Measurements from ENCODE around the gene PCDHGA6. TPM values are rescaled to one million over a fixed set of nuclear protein-coding genes. Genes with fewer than 3 reads are reported as not detected.
"Not testable (repeated sequence)": the region's sequence is repeated elsewhere in the genome, so short reads cannot be mapped to it uniquely, and the experiment has no call there.

The PCDHGA6 gene
- total RNA-seq, 1 donor from 2014 or later = 2.4 TPM

- peak; percentile 41 to 63 for DNase-seq (ENCODE audit: low read depth in 2 of 2)
Observed at GRCh38 chr5:141359790-141360426, 13.8 kb upstream of the PCDHGA6 start, which contains the start of gene PCDHGB2. TSS of gene PCDHGB2 (plus strand) at chr5:141359994. CDS start at chr5:141360136, 142 bp downstream.

GRCh38 chr5:141360685-141361084 lies 13.0 kb upstream of the PCDHGA6 start:
- no peak for DNase-seq (ENCODE audit: low read depth in 2 of 2)

DNA sequence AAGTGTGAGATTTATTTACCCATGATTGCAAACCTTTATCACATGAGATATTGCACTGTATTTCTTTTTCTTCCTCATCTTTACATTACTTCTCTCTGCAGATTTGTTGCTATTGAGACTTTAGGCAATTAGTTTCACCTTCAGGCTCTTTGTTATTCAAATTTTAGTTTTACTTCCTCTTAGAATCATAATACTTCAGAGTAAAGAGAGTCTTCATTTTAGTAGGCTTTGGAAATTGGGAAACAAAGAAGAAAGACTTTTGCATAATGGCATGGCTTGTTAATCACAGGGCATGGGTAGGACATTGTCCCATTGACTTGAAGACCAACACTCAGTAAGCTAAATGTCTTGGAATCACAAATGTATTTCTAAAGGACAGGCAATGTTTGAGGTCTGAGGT lies 11.0 kb upstream of the PCDHGA6 start:
- DNase-seq (ENCODE audit: low read depth in 2 of 2) = no peak

- no peak for DNase-seq (ENCODE audit: low read depth in 2 of 2)
Observed at GRCh38 chr5:141363952-141364660, 9.6 kb upstream of the PCDHGA6 start, which contains the start of gene PCDHGA5. TSS of gene PCDHGA5 (plus strand) at chr5:141364162. CDS start at chr5:141364331, 169 bp downstream.

DNA sequence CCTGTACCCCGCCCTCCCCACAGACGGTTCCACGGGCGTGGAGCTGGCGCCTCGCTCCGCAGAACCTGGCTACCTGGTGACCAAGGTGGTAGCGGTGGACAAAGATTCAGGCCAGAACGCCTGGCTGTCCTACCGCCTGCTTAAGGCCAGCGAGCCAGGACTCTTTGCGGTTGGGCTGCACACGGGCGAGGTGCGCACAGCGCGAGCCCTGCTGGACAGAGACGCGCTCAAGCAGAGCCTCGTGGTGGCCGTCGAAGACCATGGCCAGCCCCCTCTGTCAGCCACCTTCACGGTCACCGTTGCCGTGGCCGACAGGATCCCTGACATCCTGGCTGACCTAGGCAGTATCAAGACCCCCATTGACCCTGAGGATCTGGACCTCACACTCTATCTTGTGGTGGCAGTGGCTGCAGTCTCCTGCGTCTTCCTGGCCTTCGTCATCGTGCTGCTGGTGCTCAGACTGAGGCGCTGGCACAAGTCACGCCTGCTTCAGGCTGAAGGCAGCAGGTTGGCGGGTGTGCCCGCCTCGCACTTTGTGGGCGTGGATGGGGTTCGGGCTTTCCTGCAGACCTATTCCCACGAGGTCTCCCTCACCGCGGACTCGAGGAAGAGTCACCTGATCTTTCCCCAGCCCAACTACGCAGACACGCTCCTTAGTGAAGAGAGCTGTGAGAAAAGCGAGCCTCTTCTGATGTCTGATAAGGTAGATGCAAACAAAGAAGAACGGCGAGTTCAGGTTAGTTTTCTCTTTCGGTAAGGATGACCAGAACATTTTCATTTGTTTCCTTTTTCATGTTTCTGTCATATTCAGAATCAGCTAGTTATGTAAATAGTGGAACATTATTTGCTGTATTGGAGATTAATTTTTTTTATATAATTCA lies 7.4 kb upstream of the PCDHGA6 start:
- DNase-seq (ENCODE audit: low read depth in 2 of 2) = no peak

DNA sequence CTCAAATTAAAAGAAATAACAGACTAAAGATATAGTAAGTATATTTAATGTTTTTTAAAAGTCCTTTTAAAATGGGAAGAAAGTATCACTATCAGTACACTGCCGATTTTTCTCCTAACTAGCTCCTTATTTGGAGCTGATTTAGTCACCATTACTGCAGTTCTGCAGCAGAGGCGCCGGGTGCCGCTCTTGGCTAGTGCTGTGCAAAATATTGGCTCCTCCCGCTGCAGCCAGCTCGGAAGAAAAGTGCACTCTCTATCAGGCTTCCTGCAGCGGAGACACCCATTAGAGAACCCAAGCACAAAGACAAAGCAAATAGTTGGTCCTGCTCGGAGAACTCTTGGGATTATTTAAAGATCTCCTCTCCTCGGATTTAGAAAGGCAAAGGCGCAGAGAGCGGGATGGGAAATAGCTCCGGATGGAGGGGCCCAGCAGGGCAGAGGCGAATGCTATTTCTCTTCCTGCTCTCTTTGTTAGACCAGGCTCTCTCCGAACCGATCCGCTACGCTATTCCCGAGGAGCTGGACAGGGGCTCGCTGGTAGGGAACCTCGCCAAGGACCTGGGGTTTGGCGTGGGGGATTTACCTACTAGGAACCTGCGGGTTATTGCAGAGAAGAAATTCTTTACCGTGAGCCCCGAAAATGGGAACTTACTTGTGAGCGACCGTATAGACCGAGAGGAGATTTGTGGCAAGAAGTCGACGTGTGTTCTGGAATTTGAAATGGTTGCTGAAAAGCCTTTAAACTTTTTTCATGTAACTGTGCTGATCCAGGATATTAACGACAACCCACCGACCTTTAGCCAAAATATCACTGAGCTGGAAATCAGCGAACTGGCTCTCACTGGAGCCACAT lies 3.5 kb upstream of the PCDHGA6 start, which contains the start of gene PCDHGB3:
Gene PCDHGB3 (plus strand): TSS at position 249 of the 855 bp plus-strand sequence. CDS start 153 bp downstream, at position 402.
- peak; percentile 59 to 84 for DNase-seq (ENCODE audit: low read depth in 2 of 2)

GRCh38 chr5:141371572-141372475 lies 1.9 kb upstream of the PCDHGA6 start:
- DNase-seq (ENCODE audit: low read depth in 2 of 2) = no peak

GRCh38 chr5:141374627-141375026 lies 936 bp downstream of the PCDHGA6 start:
- DNase-seq (ENCODE audit: low read depth in 2 of 2) = no peak

DNA sequence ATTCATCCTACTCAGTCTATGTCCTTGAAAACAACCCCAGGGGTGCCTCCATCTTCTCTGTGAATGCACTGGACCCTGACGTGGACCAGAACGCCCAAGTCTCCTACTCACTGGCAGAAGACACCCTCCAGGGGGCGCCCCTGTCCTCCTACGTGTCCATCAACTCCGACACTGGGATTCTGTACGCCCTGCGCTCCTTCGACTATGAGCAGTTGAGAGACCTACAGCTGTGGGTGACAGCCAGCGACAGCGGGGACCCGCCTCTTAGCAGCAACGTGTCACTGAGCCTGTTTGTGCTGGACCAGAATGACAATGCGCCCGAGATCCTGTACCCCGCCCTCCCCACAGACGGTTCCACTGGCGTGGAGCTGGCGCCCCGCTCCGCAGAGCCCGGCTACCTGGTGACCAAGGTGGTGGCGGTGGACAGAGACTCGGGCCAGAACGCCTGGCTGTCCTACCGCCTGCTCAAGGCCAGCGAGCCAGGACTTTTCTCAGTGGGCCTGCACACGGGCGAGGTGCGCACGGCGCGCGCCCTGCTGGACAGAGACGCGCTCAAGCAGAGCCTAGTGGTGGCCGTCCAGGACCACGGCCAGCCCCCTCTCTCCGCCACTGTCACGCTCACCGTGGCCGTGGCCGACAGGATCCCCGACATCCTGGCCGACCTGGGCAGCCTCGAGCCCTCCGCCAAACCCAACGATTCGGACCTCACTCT lies 1.9 kb downstream of the PCDHGA6 start:
- DNase-seq (ENCODE audit: low read depth in 2 of 2) = not testable (repeated sequence)

GRCh38 chr5:141382469-141383294 lies 9.0 kb downstream of the PCDHGA6 start, which contains the start of gene PCDHGA7:
TSS of gene PCDHGA7 (plus strand) at chr5:141382742. CDS start at chr5:141382900, 158 bp downstream.
- peak; percentile 40 to 52 for DNase-seq (ENCODE audit: low read depth in 2 of 2)

- DNase-seq (ENCODE audit: low read depth in 2 of 2) = no peak
Observed at GRCh38 chr5:141383345-141383744, 9.7 kb downstream of the PCDHGA6 start.

DNA sequence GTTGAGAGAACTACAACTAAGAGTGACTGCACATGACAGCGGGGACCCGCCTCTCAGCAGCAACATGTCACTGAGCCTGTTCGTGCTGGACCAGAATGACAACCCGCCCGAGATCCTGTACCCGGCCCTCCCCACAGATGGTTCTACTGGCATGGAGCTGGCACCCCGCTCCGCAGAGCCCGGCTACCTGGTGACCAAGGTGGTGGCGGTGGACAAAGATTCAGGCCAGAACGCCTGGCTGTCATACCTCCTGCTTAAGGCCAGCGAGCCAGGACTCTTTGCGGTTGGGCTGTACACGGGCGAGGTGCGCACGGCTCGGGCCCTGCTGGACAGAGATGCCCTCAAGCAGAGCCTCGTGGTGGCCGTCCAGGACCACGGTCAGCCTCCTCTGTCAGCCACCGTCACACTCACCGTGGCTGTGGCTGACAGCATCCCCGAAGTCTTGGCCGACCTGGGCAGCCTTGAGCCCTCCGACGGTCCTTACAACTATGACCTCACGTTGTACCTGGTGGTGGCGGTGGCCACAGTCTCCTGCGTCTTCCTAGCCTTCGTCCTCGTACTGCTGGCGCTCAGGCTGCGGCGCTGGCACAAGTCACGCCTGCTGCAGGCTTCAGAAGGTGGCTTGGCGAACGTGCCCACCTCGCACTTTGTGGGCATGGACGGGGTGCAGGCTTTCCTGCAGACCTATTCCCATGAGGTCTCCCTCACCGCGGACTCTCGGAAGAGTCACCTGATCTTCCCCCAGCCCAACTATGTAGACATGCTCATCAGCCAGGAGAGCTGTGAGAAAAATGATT lies 11.0 kb downstream of the PCDHGA6 start:
- no peak for DNase-seq (ENCODE audit: low read depth in 2 of 2)

DNA sequence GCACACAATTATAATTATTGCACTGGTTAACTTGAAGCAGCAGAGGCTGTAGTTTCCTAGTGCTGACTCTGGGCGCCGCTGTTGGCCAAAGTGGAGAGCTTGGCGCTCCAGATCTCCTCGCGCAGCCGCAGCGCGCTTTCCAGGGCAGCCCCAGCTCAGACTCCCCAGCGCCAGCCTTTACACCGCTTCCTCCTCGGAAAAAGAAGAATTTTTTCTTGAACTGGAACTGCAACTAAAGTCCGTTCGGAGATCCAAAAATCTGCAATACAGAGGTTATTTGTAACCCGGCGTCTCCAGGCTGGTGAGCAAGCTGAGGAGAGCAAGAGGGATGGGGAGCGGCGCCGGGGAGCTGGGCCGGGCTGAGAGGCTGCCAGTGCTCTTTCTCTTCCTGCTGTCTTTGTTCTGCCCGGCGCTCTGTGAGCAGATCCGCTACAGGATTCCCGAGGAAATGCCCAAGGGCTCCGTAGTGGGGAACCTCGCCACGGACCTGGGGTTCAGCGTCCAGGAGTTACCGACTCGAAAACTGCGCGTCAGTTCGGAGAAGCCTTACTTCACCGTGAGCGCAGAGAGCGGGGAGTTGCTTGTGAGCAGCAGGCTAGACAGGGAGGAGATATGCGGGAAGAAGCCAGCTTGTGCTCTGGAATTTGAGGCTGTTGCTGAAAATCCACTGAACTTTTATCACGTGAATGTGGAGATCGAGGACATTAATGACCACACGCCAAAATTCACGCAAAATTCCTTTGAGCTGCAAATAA lies 14.0 kb downstream of the PCDHGA6 start, which contains the start of gene PCDHGB4:
Gene PCDHGB4 (plus strand): TSS at position 142 of the 755 bp plus-strand sequence. CDS start 187 bp downstream, at position 329.
- peak; percentile 46 to 75 for DNase-seq (ENCODE audit: low read depth in 2 of 2)

DNA sequence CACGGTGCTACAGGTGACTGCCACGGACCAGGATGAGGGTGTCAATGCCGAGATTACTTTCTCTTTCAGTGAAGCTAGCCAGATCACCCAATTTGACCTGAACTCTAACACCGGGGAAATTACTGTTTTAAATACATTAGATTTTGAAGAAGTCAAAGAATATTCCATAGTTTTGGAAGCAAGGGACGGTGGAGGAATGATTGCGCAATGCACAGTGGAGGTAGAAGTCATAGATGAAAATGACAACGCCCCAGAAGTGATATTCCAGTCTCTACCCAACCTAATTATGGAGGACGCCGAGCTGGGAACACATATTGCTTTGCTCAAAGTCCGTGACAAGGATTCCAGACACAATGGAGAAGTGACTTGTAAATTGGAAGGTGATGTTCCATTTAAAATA lies 15.0 kb downstream of the PCDHGA6 start:
- DNase-seq (ENCODE audit: low read depth in 2 of 2) = no peak

DNA sequence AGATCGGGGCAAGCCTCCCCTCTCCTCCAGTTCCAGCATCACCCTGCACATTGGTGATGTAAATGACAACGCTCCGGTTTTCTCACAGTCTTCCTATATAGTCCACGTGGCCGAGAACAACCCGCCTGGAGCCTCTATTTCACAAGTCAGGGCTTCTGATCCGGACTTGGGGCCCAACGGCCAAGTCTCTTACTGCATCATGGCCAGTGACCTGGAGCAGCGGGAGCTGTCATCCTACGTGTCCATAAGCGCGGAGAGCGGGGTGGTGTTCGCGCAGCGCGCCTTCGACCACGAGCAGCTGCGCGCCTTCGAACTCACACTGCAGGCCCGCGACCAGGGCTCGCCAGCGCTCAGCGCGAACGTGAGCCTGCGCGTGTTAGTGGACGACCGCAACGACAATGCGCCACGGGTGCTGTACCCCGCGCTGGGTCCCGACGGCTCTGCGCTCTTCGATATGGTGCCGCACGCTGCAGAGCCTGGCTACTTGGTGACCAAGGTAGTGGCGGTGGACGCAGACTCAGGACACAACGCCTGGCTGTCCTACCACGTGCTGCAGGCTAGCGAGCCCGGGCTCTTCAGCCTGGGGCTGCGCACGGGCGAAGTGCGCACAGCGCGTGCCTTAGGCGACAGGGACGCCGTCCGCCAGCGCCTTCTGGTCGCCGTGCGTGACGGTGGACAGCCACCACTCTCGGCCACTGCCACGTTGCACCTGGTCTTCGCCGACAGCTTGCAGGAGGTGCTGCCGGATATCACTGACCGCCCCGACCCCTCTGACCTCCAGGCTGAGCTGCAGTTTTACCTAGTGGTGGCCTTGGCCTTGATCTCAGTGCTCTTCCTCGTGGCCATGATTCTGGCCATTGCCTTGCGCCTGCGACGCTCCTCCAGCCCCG lies 15.7 kb downstream of the PCDHGA6 start:
- no peak for DNase-seq (ENCODE audit: low read depth in 2 of 2)

Data from lung microvascular endothelial cell (primary cell).